HG02884 (cell line): ENCODE data around the gene ENPEP.
"Not testable (repeated sequence)": the region's sequence is repeated elsewhere in the genome, so short reads cannot be mapped to it uniquely, and the experiment has no call there.

Experiments used
- ATAC-seq: cut with Tn5 transposase; IDR thresholded peaks from one replicate; pipeline ENCODE4 v1.9.1; 2021; ENCODE audit warnings: mild to moderate bottlenecking, moderate library complexity; ENCODE audit not compliant: unreplicated experiment

The ENPEP gene

DNA sequence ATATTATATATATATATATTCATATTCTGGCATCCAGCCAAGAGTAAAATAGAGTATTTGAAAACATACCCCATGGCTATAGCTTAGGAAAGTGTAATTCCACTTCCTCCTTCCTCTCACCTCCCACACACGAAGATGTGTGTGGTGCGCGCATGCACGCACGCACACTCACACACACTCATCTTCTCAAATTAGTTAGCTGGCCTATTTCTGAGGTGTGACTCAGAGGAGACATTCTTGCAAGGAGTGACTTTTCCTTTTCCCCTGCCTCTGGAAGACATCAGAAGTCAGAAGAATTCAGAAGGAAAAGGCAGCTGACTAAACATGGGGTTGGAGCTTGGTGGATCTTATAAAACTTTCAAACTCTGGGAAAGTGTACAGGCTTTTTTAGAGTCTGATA, 8.8 kb downstream of the ENPEP start:
- peak; percentile 30 for ATAC-seq

DNA sequence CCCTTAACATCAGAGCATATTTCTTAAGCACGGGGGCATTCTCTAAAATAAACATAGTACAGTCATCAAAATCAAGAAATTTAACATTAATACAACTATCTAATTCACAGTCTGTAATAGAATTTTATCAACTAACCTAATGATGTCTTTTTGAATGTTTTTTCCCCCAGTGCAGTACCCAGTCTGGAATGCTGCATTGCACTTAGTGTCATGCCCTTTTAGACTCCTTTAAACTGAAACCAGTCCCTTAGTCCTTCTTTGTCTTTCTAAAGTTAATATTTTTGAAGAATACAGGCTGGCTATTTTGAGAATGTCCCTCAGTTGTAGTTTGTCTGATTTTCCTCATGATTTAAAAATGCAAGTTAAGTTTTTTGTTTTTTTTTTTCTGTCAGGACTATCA, 9.5 kb downstream of the ENPEP start:
- no peak for ATAC-seq

- no peak for ATAC-seq
Observed at GRCh38 chr4:110486256-110486655, 10.3 kb downstream of the ENPEP start.

DNA sequence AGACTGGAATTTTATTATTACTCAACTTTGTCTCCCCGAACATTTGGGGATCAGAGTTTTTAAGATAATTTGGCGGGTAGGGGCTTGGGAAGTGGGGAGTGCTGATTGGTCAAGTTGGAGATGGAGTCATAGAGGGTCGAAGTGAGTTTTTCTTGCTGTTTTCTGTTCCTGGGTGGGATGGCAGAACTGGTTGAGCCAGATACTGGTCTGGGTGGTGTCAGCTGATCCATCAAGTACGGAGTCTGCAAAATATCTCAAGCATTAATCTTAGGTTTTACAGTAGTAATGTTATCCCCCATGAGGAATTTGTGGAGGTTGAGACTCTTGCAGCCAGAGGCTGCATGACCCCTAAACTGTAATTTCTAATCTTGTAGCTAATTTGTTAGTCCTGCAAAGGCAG, 10.9 kb downstream of the ENPEP start:
- ATAC-seq: not testable (repeated sequence)

- no peak for ATAC-seq
Observed at GRCh38 chr4:110487873-110488272, 11.9 kb downstream of the ENPEP start.

DNA sequence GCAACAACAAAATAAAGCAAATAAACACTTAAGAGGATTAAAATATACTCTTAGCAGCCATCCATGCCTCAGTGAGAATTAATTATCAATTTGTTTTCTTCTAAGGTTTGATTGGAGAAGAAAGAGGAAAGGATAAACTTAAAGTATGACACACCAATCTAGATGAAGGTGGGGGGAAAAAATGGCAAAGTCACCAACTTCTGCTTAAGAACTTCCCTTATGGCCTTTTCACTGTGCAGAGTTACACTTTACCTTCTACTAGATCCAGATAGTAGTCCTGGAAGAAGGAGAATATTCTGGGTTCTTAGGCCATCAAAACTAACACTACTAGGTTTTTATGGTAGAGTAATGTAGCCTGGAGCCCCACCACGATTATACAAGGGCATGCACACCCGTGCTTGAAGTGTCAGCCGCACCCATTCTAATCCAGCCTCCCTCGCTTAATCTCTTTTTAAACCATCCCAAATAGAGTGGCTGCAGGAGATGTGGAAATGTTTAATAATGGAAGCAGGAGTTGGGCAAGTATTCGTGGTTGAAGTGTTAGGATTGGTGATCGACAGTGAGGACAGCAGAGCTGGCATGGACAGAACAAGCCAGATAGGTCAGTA, 14.1 kb downstream of the ENPEP start:
- ATAC-seq: no peak

GRCh38 chr4:110492522-110492921, 16.6 kb downstream of the ENPEP start:
- no peak for ATAC-seq

DNA sequence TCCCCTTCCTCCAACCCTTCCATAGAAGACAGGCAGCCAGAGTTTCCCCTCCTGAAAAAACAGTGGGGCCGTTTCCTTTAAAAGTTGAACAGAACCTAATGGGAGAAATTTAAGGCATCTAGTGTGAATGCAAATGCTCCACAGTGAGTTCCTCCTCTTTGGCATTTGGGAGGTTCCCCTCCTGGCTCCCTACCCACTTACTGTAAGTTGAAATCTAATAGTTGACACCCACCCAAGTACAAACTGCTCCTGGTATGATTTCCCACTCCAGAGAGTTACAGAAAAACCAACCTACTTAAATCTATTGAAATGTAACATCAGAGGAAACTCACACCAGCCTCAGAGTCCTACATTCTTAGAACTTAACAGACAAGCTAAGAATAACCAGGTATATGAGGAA, 17.6 kb downstream of the ENPEP start:
- no peak for ATAC-seq

- ATAC-seq: no peak
Observed at GRCh38 chr4:110498420-110498819, 22.5 kb downstream of the ENPEP start.

DNA sequence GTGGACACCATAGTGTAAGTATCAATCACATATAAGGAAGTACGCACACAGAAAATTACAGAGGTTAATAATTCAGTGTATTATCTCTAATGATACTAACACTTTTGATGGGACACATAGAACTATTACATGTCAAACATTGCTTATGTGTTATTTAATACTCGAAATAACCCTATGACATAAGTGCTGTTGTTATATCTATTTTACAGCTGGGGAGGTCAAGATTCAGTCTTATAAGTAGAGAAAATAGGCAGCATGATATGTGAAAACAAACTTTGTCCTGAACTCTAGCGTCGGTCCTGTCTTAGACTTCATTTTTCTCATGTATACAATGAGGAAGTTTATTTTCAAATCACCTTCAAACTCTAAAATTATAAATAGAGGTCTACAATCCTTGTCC, 23.2 kb downstream of the ENPEP start:
- no peak for ATAC-seq

DNA sequence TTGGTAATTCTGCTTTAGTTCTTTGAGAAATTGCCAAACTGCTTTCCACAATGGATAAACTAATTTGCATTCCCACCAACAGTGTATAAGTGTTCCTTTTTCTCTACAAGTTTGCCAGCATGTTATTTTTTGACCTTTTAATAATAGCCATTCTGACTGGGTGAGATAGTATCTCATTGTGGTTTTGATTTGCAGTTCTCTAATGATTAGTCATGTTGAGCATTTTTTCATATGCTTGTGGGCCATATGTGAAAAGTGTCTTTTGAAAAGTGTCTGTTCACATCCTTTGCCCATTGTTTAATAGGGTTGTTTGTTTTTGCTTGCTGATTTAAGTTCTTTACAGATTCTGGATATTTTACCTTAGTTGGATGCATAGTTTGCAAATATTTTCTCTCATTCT, 25.9 kb downstream of the ENPEP start:
- no peak for ATAC-seq

GRCh38 chr4:110503270-110504083, 27.5 kb downstream of the ENPEP start:
- ATAC-seq: peak; percentile 49

GRCh38 chr4:110504084-110504435, 28.1 kb downstream of the ENPEP start:
- no peak for ATAC-seq

GRCh38 chr4:110505440-110505839, 29.5 kb downstream of the ENPEP start:
- ATAC-seq: no peak

GRCh38 chr4:110508827-110509710, 33.1 kb downstream of the ENPEP start:
- ATAC-seq: peak; percentile 55

- ATAC-seq: no peak
Observed at GRCh38 chr4:110510277-110510676, 34.3 kb downstream of the ENPEP start.

- peak; percentile 44 for ATAC-seq
Observed at GRCh38 chr4:110510955-110511544, 35.1 kb downstream of the ENPEP start.

- ATAC-seq: no peak
Observed at GRCh38 chr4:110512901-110513300, 36.9 kb downstream of the ENPEP start.

- ATAC-seq: no peak
Observed at GRCh38 chr4:110514889-110515479, 39.0 kb downstream of the ENPEP start.

DNA sequence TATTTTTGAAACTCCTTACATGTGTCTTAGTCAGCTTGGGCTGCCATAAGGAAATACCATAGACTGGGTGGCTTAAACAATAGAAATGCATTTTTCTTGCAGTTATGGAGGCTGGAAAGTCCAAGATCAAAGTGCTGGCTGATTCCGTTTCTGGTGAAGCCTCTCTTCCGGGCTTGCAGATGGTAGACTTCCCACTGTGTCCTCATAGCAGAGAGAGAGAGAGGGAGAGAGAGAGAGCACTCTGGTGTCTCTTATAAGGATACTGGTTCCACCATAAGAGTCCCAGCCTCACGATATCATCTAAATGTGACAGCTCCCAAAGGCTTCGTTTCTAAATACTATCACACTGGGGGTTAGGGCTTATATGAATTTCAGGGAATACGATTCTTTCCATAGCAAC, 39.7 kb downstream of the ENPEP start:
- ATAC-seq: no peak
